ENCODE results near the gene ATP1A2.
A peak's percentile ranks its signal among the peaks of the same experiment; 100 is the strongest.
"Not testable (repeated sequence)": the region's sequence is repeated elsewhere in the genome, so short reads cannot be mapped to it uniquely, and the experiment has no call there.

The ATP1A2 gene

DNA sequence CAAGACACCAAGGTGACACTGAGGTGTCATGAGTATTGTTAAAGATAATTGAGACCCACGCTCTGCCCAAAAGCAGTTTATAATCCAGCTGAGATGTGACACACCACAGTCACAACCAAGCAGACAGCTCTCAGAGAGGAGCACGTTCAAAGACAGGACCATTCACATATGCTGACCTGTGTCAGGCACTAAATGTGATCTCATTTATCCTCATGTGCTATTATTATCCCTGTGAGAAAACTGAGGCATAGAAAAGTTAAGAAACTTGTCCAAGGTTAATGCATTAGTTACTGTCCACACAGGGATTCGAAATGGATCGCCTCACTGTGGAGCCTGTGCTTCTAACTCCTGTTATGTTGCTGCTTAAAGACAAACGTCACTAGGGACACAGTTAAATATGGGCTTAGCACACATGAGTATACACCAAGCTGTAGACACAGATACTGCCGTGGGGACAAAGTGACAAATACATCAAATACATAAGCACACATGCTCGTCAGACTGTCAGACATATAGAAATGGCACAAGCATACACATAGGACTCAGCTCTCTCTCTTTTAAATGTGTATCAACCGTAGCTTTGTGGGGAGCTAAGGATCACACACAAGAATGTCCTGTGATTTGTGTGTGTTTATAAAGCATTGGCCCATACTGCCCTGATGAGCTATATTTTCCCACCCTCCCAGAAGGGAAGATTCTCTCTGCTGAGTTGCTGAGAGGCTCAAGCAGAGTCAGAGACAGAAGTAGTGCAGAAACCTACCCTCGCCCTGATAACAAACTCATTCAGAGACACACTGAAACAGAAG, 13.6 kb upstream of the ATP1A2 start:
- no peak for DNase-seq

GRCh38 chr1:160103658-160104408, 11.7 kb upstream of the ATP1A2 start:
- DNase-seq, result no peak

- DNase-seq, result peak; percentile 70 to 75
Observed at GRCh38 chr1:160104486-160104885, 11.1 kb upstream of the ATP1A2 start.

DNA sequence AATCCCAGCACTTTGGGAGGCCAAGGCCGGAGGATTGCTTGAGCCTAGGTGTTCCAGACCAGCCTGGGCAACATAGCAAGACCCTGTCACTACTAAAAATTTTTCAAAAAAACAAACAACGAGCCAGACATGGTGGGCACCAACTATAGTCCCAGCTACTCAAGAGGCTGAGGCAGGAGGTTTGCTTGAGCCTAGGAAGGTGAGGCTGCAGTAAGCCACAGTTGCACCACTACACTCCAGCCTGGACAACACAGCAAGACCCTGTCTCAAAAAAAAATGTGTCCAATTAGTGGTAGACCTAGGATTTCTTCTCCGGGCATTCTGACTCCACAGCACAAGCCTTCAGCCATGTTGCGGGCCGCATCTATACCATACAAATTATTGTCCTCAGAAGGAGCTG, 10.4 kb upstream of the ATP1A2 start:
- no peak for DNase-seq

GRCh38 chr1:160107512-160107911, 8.0 kb upstream of the ATP1A2 start:
- no peak for DNase-seq

DNA sequence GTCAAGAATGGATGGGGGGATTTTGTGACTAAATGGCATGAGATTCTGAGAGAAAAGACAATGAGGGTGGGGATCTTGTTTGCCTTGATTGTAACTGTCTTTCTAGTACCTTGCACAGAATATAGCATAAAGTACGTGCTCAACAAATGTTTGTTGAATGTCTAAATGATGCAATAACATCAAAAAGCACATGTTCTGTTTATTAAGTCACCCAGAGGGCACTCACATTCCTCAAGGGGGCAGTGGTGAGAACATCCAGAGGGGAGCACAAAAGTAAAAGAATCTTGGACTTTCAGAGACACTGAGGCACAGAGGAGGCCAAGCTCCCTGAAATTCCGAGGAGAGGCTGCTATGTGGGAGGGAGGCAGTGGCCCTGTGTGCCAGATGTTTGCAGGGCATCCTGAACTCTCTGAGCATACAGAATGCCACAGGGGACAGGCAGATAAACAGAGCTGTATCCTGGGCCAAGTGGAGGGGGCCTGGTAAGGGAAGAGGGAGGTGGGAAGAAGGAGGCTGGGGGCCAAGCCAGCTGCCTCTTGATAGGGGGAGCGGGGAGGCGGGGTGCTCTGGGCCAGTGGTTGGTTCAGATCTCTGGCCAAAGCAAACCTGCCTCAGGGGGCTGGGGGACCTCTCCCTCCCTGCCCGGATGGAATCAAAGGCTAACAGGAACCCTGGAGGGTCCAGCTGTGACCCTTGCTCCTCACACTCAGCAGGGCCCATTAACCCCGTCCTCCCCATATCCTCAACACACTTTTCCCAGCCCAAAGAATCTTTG, 6.5 kb upstream of the ATP1A2 start:
- peak; percentile 71 to 81 for DNase-seq

DNA sequence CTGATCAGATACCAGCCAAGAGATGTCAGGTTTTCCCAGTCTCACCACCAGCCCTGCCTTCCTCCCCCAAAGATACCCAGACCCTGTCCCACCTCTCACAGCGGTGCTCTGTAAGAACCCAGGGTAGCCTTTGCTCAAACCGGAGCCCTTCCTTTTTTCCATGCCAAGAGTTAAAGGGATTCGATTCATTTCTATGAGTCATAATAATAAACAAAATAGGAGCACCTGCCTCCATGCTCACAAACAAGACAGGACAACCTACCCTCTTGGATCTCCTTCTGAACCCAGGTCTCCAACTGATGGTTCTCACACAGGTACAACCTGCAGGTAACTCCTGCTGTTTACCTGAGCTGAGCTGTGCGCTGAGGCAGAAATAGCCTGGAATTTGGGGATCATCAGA, 5.9 kb upstream of the ATP1A2 start:
- DNase-seq, result no peak

DNA sequence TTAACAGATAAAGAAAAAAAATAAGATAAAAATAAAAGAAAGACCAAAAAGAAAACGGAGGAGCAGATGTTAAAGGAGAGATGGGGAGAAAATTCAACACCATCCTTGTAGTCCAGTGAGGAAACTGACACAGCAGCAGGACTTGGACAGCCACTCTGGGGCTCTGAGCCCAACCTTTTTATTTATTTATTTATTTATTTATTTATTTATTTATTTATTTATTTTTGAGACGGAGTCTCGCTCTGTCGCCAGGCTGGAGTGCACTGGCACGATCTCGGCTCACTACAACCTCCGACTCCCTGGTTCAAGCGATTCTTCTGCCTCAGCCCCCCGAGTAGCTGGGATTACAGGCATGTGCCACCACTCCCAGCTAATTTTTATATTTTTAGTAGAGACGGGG, 4.1 kb upstream of the ATP1A2 start:
- DNase-seq, result not testable (repeated sequence)

DNA sequence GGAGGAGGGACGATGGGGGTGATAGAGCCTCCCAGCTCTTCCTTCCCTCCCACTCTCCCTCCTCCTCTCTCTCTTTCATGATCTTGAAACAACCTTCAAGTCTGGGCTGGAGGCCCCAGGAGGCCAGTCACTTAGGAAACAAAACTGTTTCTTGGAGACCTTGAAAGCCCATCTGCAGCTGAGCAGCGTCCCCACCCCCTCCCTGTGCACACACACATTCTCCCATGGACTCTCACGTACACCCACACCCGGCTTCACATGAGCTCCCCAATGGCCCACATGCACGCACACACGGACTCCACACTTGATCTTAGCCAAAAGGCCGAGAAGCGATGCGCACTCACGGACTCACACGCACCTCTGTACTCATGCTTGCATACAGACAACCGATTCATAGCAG, 3.2 kb upstream of the ATP1A2 start:
- DNase-seq, result no peak

- no peak for DNase-seq
Observed at GRCh38 chr1:160113407-160113806, 2.2 kb upstream of the ATP1A2 start.

- DNase-seq, result no peak
Observed at GRCh38 chr1:160114085-160114484, 1.5 kb upstream of the ATP1A2 start.

- DNase-seq, result no peak
Observed at GRCh38 chr1:160116283-160117147, 956 bp downstream of the ATP1A2 start.

GRCh38 chr1:160117300-160117699, 1.7 kb downstream of the ATP1A2 start:
- no peak for DNase-seq

DNA sequence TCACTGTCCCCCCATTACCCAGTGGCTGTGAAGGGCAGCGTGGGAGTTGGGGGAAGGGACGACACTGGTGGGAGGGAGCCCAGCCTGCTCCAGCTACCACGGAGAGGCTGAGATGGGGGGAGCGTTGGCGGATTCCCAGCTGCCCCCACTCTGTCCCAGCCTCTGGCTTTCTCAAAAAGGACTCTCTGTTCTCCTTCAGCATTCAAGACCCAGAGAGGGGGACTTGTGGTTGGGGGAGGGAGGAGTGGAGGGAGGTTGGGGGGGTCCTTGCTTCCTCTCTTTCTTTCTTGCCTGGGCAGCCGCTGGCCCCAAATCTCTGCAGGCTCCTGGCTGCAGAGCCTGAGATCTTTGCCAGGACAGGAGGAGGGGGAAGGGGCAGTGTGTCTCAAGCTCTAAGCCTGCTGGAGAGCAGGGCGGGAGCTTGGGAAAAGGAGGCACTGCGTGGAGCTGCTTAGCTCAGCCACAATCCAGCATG, 2.2 kb downstream of the ATP1A2 start:
- DNase-seq, result no peak

DNA sequence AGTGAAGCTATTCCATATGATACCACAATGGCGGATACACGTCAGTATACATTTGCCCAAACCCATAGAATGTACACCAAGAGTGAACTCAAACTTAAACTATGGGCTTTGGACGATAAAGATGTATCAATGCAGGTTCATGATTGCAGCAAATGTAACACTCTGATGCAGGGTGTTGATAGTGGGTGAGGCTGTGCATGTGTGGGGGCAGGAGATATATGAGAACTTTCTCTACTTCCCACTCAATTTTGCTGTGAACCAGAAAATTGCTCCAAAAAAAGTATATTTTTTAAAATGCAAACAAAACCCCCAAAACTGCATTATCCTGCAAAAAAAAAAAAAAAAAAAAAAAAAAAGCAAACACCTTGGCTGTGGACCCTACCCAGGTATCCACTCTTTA, 3.4 kb downstream of the ATP1A2 start:
- no peak for DNase-seq

DNA sequence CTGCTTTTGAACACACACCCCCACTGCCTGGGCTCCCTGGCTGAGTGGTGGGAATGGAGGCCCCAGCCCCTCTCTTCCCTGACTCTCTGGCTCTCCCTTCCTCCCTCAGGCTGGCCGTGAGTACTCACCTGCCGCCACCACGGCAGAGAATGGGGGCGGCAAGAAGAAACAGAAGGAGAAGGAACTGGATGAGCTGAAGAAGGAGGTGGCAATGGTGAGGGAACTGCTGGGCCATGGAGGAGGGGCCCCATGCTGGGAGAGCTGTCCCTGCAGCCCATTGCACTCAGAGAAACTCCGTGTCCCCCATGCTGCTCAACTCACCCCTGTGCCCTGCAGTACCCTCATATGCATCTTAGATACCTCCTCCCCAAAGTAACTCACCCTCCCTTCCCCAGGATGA, 5.2 kb downstream of the ATP1A2 start:
- DNase-seq, result no peak

DNA sequence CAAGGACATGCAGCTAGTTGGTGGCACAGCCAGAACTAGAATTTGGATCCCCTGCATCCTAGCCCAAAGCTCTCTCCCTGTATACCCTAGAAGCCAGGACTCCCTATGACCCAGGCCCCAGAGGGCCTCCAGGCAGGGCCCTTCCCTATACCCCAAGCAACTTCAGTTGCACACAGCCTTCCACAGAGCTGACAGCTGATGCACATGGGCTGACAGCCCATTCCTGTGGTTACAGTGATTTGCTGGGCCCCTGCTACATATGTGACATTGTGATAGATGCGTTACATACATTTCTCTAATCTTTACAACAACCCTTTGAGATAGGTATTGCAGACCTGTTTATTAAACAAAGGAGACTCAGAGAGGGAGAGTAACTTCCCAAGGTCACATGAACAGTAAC, 5.8 kb downstream of the ATP1A2 start:
- DNase-seq, result no peak

DNA sequence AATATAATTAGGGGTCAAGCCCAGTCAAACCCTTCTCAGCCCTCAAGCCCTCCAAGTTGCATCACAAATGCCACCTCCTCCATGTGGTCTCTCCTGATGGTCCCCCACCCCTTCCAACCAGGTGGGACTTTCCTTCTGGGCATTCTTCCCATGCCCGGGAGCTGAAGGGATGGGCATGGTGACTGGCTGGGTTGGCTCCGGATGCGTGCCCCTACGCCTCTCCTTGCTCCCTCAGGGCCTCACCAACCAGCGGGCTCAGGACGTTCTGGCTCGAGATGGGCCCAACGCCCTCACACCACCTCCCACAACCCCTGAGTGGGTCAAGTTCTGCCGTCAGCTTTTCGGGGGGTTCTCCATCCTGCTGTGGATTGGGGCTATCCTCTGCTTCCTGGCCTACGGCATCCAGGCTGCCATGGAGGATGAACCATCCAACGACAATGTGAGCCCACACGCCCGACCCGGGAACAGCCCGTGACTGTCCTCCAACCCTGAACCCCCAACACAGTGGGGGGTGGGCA, 7.5 kb downstream of the ATP1A2 start:
- no peak for DNase-seq

- DNase-seq, result no peak
Observed at GRCh38 chr1:160123726-160124125, 8.2 kb downstream of the ATP1A2 start.

GRCh38 chr1:160124705-160125478, 9.3 kb downstream of the ATP1A2 start:
- DNase-seq, result peak in 1 of 2 donors; percentile 19

DNA sequence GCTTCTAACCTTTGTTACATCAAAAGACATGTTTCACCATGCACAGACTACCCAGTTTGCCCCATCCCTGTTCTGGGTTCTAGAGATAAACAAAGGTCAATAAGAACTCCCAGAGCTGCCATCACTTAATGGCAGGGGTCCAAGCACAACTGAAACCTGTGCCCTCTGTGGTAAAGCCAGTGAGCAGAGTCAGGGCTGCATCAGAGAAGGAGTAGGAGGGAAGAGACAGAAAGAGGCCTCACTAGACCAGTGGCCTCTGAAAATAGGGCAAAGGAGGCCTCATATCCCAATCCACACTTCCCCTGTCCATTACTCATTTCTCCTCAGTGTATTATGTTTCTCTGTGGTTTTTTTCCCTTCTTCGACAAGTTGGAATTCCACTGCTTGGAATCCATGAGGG, 10.2 kb downstream of the ATP1A2 start:
- DNase-seq, result peak in 1 of 2 donors; percentile 20
